Uterus (tissue), 4 donors: ENCODE data around the gene RSRC1. TPM values are rescaled to one million over a fixed set of nuclear protein-coding genes. Genes with fewer than 3 reads are reported as not detected.
"Not testable (repeated sequence)": the region's sequence is repeated elsewhere in the genome, so short reads cannot be mapped to it uniquely, and the experiment has no call there.

Source experiments
- DNase-seq, 2 donors: peaks; one replicate each; pipeline ENCODE4 v3.0.0-alpha.2; 2019 to 2020
- H3K27ac ChIP-seq, 2 donors: fragments of 200-600 bp; sonication (generic); 1 replicate in 1 of 2; 2 replicates in 1 of 2; pipeline ENCODE4 v1.5.1; 2016 to 2018
- H3K27me3 ChIP-seq, 2 donors: fragments of 200-600 bp; sonication (generic); one replicate each; pipeline ENCODE4 v1.5.1; 2018 to 2019; ENCODE audit warnings: control low read depth in 1 of 2
- H3K36me3 ChIP-seq, 2 donors: fragments of 200-600 bp; sonication (generic); one replicate each; pipeline ENCODE4 v1.5.1; 2019; ENCODE audit warnings: control low read depth in 1 of 2
- H3K4me1 ChIP-seq, 2 donors: fragments of 200-600 bp; sonication (generic); one replicate each; pipeline ENCODE4 v1.5.1; 2018 to 2019; ENCODE audit warnings: control low read depth in 1 of 2
- H3K4me3 ChIP-seq, 2 donors: fragments of 200-600 bp; sonication (generic); 1 replicate in 1 of 2; 2 replicates in 1 of 2; pipeline ENCODE4 v1.5.1; 2018 to 2019; ENCODE audit warnings: mild to moderate bottlenecking in 1 of 2
- H3K9me3 ChIP-seq, 2 donors: fragments of 200-600 bp; sonication (generic); one replicate each; pipeline ENCODE4 v1.5.1; 2019; ENCODE audit warnings: control low read depth in 1 of 2
- CTCF ChIP-seq, 4 experiments: fragments of 200-600 bp in 2 of 4; fragments of 450-650 bp in 2 of 4; sonication (generic) in 2 of 4; IDR thresholded peaks; one replicate each; pipeline ENCODE4 v1.5.1; 2016 to 2019; ENCODE audit warnings: antibody characterized with exemption in 4 of 4, mild to moderate bottlenecking in 2 of 4, moderate library complexity in 1 of 4
- POLR2A ChIP-seq, 2 donors: fragments of 450-650 bp; IDR thresholded peaks; one replicate each; pipeline ENCODE4 v1.6.1; 2016; ENCODE audit warnings: antibody characterized with exemption in 2 of 2, mild to moderate bottlenecking in 1 of 2, moderate library complexity in 1 of 2
- intact Hi-C: fragments of 100-400 bp; cut with DNase I; formaldehyde crosslinking; loops from one replicate; pipeline ENCODE4 v1.15.1; 2023; ENCODE audit warnings: low total_unique reads
- total RNA-seq, 4 donors: library from RNA; depleted of rRNA in 3 of 4; stranded (reverse); fragments of >200 nt in 3 of 4; gene quantifications; one replicate each; pipeline versions ENCODE4 v1.1.0 to v1.2.4, GENCODE V29; 2014 to 2023
- donor health status: DM: yes; HTN: yes; CAD: no.

RSRC1 gene
- total RNA-seq, 4 donors from 2014 or later, result 24.1 to 128 (median 60.6) TPM

- DNase-seq, result no peak
- Histone ChIP-seq H3K9me3 (no peaks in the 10 kb centered on the region), H3K36me3 (no peaks in the 10 kb centered on the region), H3K27me3 (no peaks in the 10 kb centered on the region), H3K4me3 (no peak overlapping the region), H3K27ac (no peak overlapping the region), H3K4me1 (no peaks in the 10 kb centered on the region)
- TF ChIP-seq POLR2A (IDR thresholded peaks at IDR 0.05), result no peak
- no peak for TF ChIP-seq CTCF (IDR thresholded peaks at IDR 0.05)
- intact Hi-C loops, result no loop called here
Measured at GRCh38 chr3:158308236-158308928, 198.5 kb downstream of the RSRC1 start.

GRCh38 chr3:158312560-158313141 is 202.8 kb downstream of the RSRC1 start:
- Histone ChIP-seq H3K27me3 (no peaks in the 10 kb centered on the region), H3K27ac (no peak overlapping the region), H3K4me3 (no peak overlapping the region), H3K36me3 (no peaks in the 10 kb centered on the region), H3K4me1 (no peaks in the 10 kb centered on the region), H3K9me3 (no peaks in the 10 kb centered on the region)
- intact Hi-C loops, result no loop called here
- TF ChIP-seq CTCF (IDR thresholded peaks at IDR 0.05), result no peak
- TF ChIP-seq POLR2A (IDR thresholded peaks at IDR 0.05), result no peak
- no peak for DNase-seq

- no peak overlapping the region for H3K4me3 ChIP-seq
- H3K9me3 ChIP-seq, result no peaks in the 10 kb centered on the region
- intact Hi-C loops, result no loop called here
- no peaks in the 10 kb centered on the region for H3K36me3 ChIP-seq
- H3K4me1 ChIP-seq, result no peaks in the 10 kb centered on the region
- no peak for TF ChIP-seq CTCF (IDR thresholded peaks at IDR 0.05)
- TF ChIP-seq POLR2A (IDR thresholded peaks at IDR 0.05), result no peak
- H3K27me3 ChIP-seq, result no peaks in the 10 kb centered on the region
- DNase-seq, result no peak
- no peak overlapping the region for H3K27ac ChIP-seq
Measured at GRCh38 chr3:158313338-158313927, 203.5 kb downstream of the RSRC1 start.

- Histone ChIP-seq H3K36me3 (no peaks in the 10 kb centered on the region), H3K9me3 (no peaks in the 10 kb centered on the region), H3K27me3 (no peaks in the 10 kb centered on the region), H3K27ac (no peak overlapping the region), H3K4me3 (no peak overlapping the region), H3K4me1 (no peaks in the 10 kb centered on the region)
- intact Hi-C loops, result no loop called here
- TF ChIP-seq POLR2A (IDR thresholded peaks at IDR 0.05) (no peak), CTCF (IDR thresholded peaks at IDR 0.05) (no peak)
- DNase-seq, result no peak
Measured at GRCh38 chr3:158314426-158315357, 204.8 kb downstream of the RSRC1 start.

GRCh38 chr3:158329696-158330441 is 220.0 kb downstream of the RSRC1 start:
- H3K9me3 ChIP-seq, H3K27ac ChIP-seq, H3K4me1 ChIP-seq, DNase-seq, H3K36me3 ChIP-seq, H3K4me3 ChIP-seq, H3K27me3 ChIP-seq, intact Hi-C loops: not testable (repeated sequence)
